Endothelial cell of umbilical vein (primary cell): ENCODE results near the gene HNRNPDL. TPM values are rescaled to one million over a fixed set of nuclear protein-coding genes. Genes with fewer than 3 reads are reported as not detected.

Source experiments
- BruUV-seq: library from RNA; stranded (reverse); fragments of 400-500 nt; replicated peaks from 2 replicates; lab custom pipeline; 2021; lab: Mats Ljungman, UMichigan
- CTCF ChIA-PET: fragments of 300-600, 350-600 bp; sonication (Branson Sonifier 250); formaldehyde crosslinking; loops from one replicate; lab custom pipeline; 2021; ENCODE audit warnings: antibody characterized with exemption, inconsistent platforms; lab: Charles Lee
- POLR2A ChIA-PET: fragments of 300-600, 350-600 bp; sonication (Branson Sonifier 250); formaldehyde crosslinking; loops from one replicate; lab custom pipeline; 2021; ENCODE audit warnings: antibody characterized with exemption, inconsistent platforms; lab: Charles Lee
- DNase-seq: peaks from one replicate; pipeline ENCODE4 v3.0.0-alpha.2; 2011; ENCODE audit warnings: low read depth, low spot score
- FAIRE-seq: peaks from 2 replicates; lab custom pipeline; 2011; peaks lifted over from hg19 to GRCh38; lab: Jason Lieb, UNC
- H2AFZ ChIP-seq: 2 replicates; pipeline ENCODE4 v1.6.0; 2012; ENCODE audit warnings: low read depth, low read length, control low read depth, inconsistent platforms
- H3K27ac ChIP-seq: 2 replicates; pipeline ENCODE4 v1.5.1; 2011; ENCODE audit warnings: low read depth, mild to moderate bottlenecking, control low read depth, low read length, moderate library complexity; ENCODE audit not compliant: insufficient read depth
- H3K27me3 ChIP-seq, 2 experiments: 2 replicates each; pipeline versions ENCODE4 v1.6.0 to v1.6.1; 2011; ENCODE audit warnings: low read length in 2 of 2, mixed read lengths in 1 of 2; ENCODE audit not compliant: control insufficient read depth in 2 of 2, insufficient read depth in 2 of 2
- H3K36me3 ChIP-seq, 2 experiments: 2 replicates in 1 of 2; 3 replicates in 1 of 2; pipeline ENCODE4 v1.5.1; 2011; ENCODE audit warnings: low read length in 2 of 2, mild to moderate bottlenecking in 1 of 2, moderate library complexity in 1 of 2; ENCODE audit not compliant: control insufficient read depth in 2 of 2, insufficient read depth in 2 of 2; ENCODE audit errors: extremely low read depth in 1 of 2
- H3K4me1 ChIP-seq: 3 replicates; pipeline ENCODE4 v1.5.1; 2011; ENCODE audit warnings: mild to moderate bottlenecking, low read length; ENCODE audit not compliant: control insufficient read depth, insufficient read depth; ENCODE audit errors: extremely low read depth
- H3K4me2 ChIP-seq: 2 replicates; pipeline ENCODE4 v1.6.1; 2011; ENCODE audit warnings: low read length, control low read depth, mixed read lengths; ENCODE audit not compliant: insufficient read depth
- H3K4me3 ChIP-seq, 3 experiments: fragments of 200-600 bp in 1 of 3; sonication (generic), shearing (Covaris generic) in 1 of 3; replicated peaks in 1 of 3; 2 replicates each; pipeline ENCODE4 v1.5.1; 2011 to 2016; ENCODE audit warnings: control low read depth in 3 of 3, low read length in 3 of 3, mild to moderate bottlenecking in 2 of 3, inconsistent platforms in 1 of 3, low read depth in 1 of 3, moderate library complexity in 1 of 3; ENCODE audit not compliant: insufficient read depth in 1 of 3
- H3K79me2 ChIP-seq: 2 replicates; pipeline ENCODE4 v1.6.0; 2012; ENCODE audit warnings: low read length, inconsistent platforms; ENCODE audit not compliant: control insufficient read depth, insufficient read depth
- H3K9ac ChIP-seq: replicated peaks from 2 replicates; pipeline ENCODE3; 2011; ENCODE audit warnings: low read length, control low read depth; ENCODE audit not compliant: insufficient read depth; ENCODE audit errors: extremely low read depth
- H3K9me1 ChIP-seq: replicated peaks from 3 replicates; pipeline ENCODE4 v1.6.0; 2011; ENCODE audit warnings: mild to moderate bottlenecking, low read length; ENCODE audit not compliant: control insufficient read depth, insufficient read depth; ENCODE audit errors: extremely low read depth
- H3K9me3 ChIP-seq: replicated peaks from 2 replicates; pipeline ENCODE4 v1.5.1; 2012; ENCODE audit warnings: low read length, inconsistent platforms; ENCODE audit not compliant: control insufficient read depth, insufficient read depth
- H4K20me1 ChIP-seq: replicated peaks from 2 replicates; pipeline ENCODE3; 2011; ENCODE audit warnings: mild to moderate bottlenecking, low read length; ENCODE audit not compliant: control insufficient read depth, insufficient read depth; ENCODE audit errors: extremely low read depth
- EZH2 ChIP-seq: IDR thresholded peaks from 2 replicates; pipeline ENCODE4 v1.6.1; 2012; ENCODE audit warnings: borderline replicate concordance, low read depth, mild to moderate bottlenecking, moderate library complexity, low read length, inconsistent platforms; ENCODE audit not compliant: severe bottlenecking
- FOS ChIP-seq: IDR thresholded peaks from 2 replicates; pipeline ENCODE4 v1.6.1; 2011; ENCODE audit warnings: mild to moderate bottlenecking, low read length, moderate library complexity, borderline replicate concordance; ENCODE audit not compliant: insufficient read depth
- GATA2 ChIP-seq: IDR thresholded peaks from 2 replicates; pipeline ENCODE4 v1.7.0; 2011; ENCODE audit warnings: low read depth, mild to moderate bottlenecking, moderate library complexity, mixed read lengths, low read length; ENCODE audit not compliant: insufficient read length, insufficient read depth
- JUN ChIP-seq: IDR thresholded peaks from 2 replicates; pipeline ENCODE4 v1.6.1; 2011; ENCODE audit warnings: borderline replicate concordance, low read depth; ENCODE audit not compliant: insufficient read length, insufficient read depth
- MAX ChIP-seq: IDR thresholded peaks from 2 replicates; pipeline ENCODE4 v1.6.1; 2011; ENCODE audit not compliant: insufficient read depth, insufficient read length
- MYC ChIP-seq: IDR thresholded peaks from one replicate; pipeline ENCODE4 v1.6.1; 2011; ENCODE audit warnings: mild to moderate bottlenecking, low read depth, low read length
- POLR2A ChIP-seq: IDR thresholded peaks from 2 replicates; pipeline ENCODE4 v1.6.1; 2012; ENCODE audit warnings: low read depth, mild to moderate bottlenecking, control low read depth, low read length
- POLR2AphosphoS5 ChIP-seq: IDR thresholded peaks from 2 replicates; pipeline ENCODE4 v1.6.1; 2012; ENCODE audit warnings: low read depth, mild to moderate bottlenecking, control low read depth, low read length, moderate library complexity; ENCODE audit not compliant: insufficient read depth
- dilution Hi-C: fragments of 300-500 bp; cut with MboI; formaldehyde crosslinking; loops from one replicate; pipeline ENCODE4 v1.15.0; 2019; ENCODE audit warnings: low sequenced_read_pairs; ENCODE audit not compliant: extremely low pct_ligation_motif_present
- intact Hi-C: fragments of 100-400 bp; cut with micrococcal nuclease; formaldehyde crosslinking; loops from one replicate; pipeline ENCODE4 v1.10.0; 2022
- polyA plus RNA-seq, 4 experiments: library from polyadenylated mRNA; depleted of rRNA in 3 of 4; stranded (reverse) in 3 of 4; unstranded in 1 of 4; fragments of >200 nt; gene quantifications; 2 replicates each; pipeline versions ENCODE4 v1.2.1 to v1.2.3, GENCODE V29; 2011 to 2012; ENCODE audit warnings: missing spikeins in 1 of 4
- total RNA-seq: library from RNA; stranded (reverse); gene quantifications from 2 replicates; pipeline ENCODE4 v1.2.3, GENCODE V29; 2021
- TF ChIP-seq, protein P1 (sequence below), 2 donors: IDR thresholded peaks; 1 replicate in 1 of 2; 2 replicates in 1 of 2; pipeline ENCODE4 v1.5.1; 2011; ENCODE audit warnings: low read length in 2 of 2, mild to moderate bottlenecking in 2 of 2, moderate library complexity in 2 of 2, control low read depth in 1 of 2, inconsistent platforms in 1 of 2, low read depth in 1 of 2; ENCODE audit not compliant: insufficient read depth in 1 of 2; ENCODE audit errors: extremely low read depth in 1 of 2

HNRNPDL gene
- total and polyA plus RNA-seq, 2 donors (not counting 3 experiments of a cell fraction or from before 2014, with no cell fraction given) = 160 to 292 TPM

DNA sequence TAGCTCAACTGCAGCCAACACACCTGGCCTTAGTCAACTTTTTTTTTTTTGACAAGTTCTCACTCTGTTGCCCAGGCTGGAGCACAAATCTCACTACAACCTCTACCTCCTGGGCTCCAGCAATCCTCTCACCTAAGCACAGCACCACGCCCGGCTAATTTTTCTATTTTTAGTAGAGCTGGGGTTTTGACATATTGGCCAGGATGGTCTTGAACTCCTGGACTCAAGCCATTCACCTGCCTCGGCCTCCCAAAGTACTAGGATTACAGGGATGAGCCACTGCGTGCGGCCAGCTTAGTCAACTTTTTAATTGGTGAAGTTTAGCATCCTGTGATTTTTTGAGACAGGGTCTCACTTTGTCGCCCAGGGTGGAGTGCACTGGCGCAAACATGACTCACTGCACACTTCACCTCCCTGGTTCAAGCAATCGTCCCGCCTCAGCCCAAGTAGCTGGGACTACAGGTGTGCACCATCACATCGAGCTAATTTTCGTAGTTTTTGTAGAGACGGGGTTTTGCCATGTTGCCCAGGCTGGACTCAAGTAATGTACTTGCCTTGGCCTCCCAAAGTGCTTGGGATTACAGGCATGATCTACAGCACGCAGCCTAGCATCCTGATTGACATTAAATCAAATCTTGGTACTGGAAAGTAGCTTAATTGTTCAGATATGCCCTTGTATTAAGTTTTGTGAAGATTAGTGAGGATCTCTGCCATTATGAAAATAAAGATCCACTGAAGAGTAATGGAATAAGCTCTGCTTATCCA lies 8.3 kb downstream of the HNRNPDL start:
- H3K9me1 ChIP-seq = no peaks in the 10 kb centered on the region
- DNase-seq (no peak), FAIRE-seq (no peak)
- peaks cover 18% of the 10 kb centered on the region for H3K4me1 ChIP-seq
- peaks cover 0 to 5% of the 10 kb centered on the region in 2 experiments for H3K27me3 ChIP-seq
- no peak overlapping the region for H3K4me2 ChIP-seq
- peaks cover 29% of the 10 kb centered on the region for H4K20me1 ChIP-seq
- H3K27ac ChIP-seq = no peak overlapping the region
- no peak overlapping the region for H2AFZ ChIP-seq
- intact Hi-C loops = no loop called here
- no peak overlapping the region for H3K4me3 ChIP-seq
- ChIA-PET POLR2A (interaction anchor here (0.6 to 1.0 kb wide), 4 partner anchors 32 to 578 kb away, joined by 3 read pairs; partner anchors contain the start of gene HNRNPD), CTCF (interaction anchor here (0.6 to 1.2 kb wide), 3 partner anchors 13 to 381 kb away, joined by 3 read pairs; no protein-coding TSS in a partner anchor)
- no peak overlapping the region for H3K9ac ChIP-seq
- H3K9me3 ChIP-seq = no peaks in the 10 kb centered on the region
- dilution Hi-C loops = no loop called here
- H3K36me3 ChIP-seq = peaks cover 12 to 40% of the 10 kb centered on the region in 2 experiments
- H3K79me2 ChIP-seq = peaks cover 18% of the 10 kb centered on the region
- TF ChIP-seq MYC = no peak
- TF ChIP-seq POLR2AphosphoS5 = peak; percentile 35
- no TSS peak for BruUV-seq

GRCh38 chr4:82419451-82419850 lies 10.8 kb downstream of the HNRNPDL start:
- peaks cover 9% of the 10 kb centered on the region for H4K20me1 ChIP-seq
- no peak overlapping the region for H3K4me2 ChIP-seq
- DNase-seq = no peak
- H3K4me1 ChIP-seq = peaks cover 3% of the 10 kb centered on the region
- BruUV-seq = no TSS peak
- no peak overlapping the region for H2AFZ ChIP-seq
- no peak overlapping the region for H3K9ac ChIP-seq
- peaks cover 6 to 15% of the 10 kb centered on the region in 2 experiments for H3K36me3 ChIP-seq
- H3K27me3 ChIP-seq = peaks cover 0 to 17% of the 10 kb centered on the region in 2 experiments
- ChIA-PET CTCF (no interaction called here), POLR2A (interaction anchor here (0.6 kb wide), 2 partner anchors 10 to 30 kb away, joined by 3 read pairs; no protein-coding TSS in a partner anchor)
- no peak overlapping the region for H3K4me3 ChIP-seq
- FAIRE-seq = no peak
- dilution Hi-C loops = no loop called here
- H3K27ac ChIP-seq = no peak overlapping the region
- intact Hi-C loops = no loop called here
- H3K9me3 ChIP-seq = no peaks in the 10 kb centered on the region
- H3K9me1 ChIP-seq = no peaks in the 10 kb centered on the region
- H3K79me2 ChIP-seq = no peaks in the 10 kb centered on the region
- TF ChIP-seq GATA2 (no peak), EZH2 (no peak), MYC (no peak), FOS (no peak), POLR2AphosphoS5 (no peak), JUN (no peak), POLR2A (no peak), MAX (no peak)
- TF ChIP-seq, protein P1, sequence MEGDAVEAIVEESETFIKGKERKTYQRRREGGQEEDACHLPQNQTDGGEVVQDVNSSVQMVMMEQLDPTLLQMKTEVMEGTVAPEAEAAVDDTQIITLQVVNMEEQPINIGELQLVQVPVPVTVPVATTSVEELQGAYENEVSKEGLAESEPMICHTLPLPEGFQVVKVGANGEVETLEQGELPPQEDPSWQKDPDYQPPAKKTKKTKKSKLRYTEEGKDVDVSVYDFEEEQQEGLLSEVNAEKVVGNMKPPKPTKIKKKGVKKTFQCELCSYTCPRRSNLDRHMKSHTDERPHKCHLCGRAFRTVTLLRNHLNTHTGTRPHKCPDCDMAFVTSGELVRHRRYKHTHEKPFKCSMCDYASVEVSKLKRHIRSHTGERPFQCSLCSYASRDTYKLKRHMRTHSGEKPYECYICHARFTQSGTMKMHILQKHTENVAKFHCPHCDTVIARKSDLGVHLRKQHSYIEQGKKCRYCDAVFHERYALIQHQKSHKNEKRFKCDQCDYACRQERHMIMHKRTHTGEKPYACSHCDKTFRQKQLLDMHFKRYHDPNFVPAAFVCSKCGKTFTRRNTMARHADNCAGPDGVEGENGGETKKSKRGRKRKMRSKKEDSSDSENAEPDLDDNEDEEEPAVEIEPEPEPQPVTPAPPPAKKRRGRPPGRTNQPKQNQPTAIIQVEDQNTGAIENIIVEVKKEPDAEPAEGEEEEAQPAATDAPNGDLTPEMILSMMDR (IDR thresholded peaks at IDR 0.05; ENCODE audit: extremely low read depth in 1 of 2, insufficient read depth in 1 of 2, low read depth in 1 of 2, low read length in 2 of 2) = no peak
